GM11168 (cell line): ENCODE measurements around the gene TTLL1.
"Not testable (repeated sequence)": the region's sequence is repeated elsewhere in the genome, so short reads cannot be mapped to it uniquely, and the experiment has no call there.

Source experiments
- in situ Hi-C: fragments of 300-500 bp; cut with MboI; formaldehyde crosslinking; loops from one replicate; pipeline ENCODE4 v1.12.0; 2022; ENCODE audit warnings: low sequenced_read_pairs; ENCODE audit not compliant: unreplicated experiment

TTLL1 gene

DNA sequence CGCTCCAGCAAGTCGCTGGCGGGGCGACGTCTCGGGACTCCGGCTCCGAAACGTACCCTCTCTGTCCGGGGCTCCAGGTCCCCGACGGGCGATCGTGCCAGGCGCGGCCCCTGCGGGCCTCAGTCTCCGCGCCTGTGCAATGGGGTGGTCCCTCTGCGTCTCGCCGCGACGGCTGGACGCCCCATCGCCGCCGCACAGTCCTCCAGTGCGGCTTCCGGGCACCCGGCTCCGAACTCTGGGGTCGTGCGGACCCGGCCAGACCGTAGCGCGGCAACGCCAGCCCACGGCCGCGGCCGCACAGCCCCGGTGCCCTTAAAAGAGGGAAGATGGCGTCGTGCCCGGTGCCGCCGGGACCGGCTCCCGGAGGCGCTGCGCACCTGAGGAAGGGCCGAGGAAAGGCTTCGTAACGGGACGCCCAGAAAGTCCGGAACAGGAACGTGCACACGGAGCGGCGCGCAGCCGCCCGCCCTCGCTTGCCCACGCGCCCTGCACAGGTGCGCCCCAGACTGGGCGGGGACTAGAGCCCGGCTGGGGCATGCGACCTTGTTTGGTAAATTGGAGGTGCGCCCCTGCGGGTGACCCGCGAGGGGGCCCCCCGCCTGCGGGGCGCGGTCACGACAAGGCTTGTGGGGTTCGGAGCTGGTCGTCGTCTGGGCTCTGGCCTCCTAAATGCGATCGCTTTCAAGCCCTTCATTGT lies 21.9 kb upstream of the TTLL1 start:
- in situ Hi-C loops = no loop called here

DNA sequence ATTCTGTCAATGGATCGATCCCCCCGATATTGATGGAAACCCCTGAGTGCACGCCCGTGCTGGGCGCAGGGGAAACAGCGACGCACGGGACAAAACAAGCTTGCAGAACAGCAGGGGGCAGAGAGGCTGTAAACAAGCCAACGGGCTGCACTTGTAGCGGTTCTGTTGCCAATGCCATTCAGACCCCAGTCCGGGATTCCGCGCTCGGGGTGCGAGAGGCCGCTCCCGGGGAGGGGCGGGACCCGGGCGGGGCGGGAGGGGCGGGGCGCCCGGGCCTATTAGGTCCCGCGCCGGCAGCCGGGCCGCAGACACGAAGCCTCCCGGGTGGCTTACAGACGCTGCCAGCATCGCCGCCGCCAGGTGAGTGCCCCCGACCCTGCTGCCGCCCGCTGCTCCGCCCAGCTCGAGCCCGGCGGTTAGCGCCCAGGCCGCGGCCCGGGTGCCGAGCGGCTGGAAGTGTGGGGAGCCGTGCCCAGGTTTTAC lies 21.3 kb upstream of the TTLL1 start, which contains the start of gene BIK:
Gene BIK (plus strand): TSS at position 307 of the 483 bp plus-strand sequence. CDS start 13,273 bp downstream, outside the sequence.
- in situ Hi-C loops = no loop called here

DNA sequence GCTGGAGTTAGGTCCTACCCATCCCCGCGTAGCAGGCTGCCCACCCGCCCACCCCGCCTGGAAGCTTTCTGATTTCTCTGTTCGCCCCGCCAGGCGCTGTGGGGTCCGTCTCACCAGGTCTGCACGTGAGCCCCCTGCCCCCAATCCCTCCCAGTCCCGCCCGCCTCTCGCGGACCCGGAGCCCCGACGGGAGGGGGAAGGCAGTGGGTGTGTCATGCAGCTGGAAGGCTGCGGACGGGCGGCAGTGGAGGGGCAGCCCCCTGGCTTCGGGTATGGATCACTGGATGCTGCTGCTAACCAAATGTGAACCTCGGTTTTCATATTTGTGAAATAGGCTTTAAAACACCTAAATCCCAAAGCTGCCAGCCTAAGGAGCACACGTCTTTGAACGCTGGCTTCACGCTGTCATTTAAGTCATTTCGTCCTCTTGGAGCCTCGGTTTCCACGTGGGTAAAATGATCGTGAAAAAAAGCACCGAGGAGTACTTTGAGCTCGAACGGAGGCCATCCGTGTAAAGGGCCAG lies 20.8 kb upstream of the TTLL1 start:
- in situ Hi-C loops = no loop called here

DNA sequence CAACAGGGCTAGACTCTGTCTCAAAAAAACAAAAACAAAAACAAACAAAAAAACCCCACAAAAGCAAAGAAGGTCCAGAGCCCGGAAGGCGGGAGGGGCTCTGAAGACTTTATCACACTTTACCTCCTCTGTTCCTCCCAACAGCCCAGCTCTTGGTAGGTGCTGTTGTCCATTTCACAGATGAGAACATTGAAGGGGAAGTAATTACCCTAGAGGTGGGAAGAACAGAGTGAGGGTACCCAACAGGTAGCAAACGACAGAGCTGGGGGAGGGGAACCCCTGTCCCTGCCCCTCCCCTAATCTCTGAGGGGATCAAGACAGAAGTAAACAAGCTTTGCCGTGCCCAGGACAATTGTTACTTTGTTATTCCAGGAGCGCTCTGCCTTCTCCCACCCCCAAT lies 20.3 kb upstream of the TTLL1 start:
- in situ Hi-C loops = no loop called here

DNA sequence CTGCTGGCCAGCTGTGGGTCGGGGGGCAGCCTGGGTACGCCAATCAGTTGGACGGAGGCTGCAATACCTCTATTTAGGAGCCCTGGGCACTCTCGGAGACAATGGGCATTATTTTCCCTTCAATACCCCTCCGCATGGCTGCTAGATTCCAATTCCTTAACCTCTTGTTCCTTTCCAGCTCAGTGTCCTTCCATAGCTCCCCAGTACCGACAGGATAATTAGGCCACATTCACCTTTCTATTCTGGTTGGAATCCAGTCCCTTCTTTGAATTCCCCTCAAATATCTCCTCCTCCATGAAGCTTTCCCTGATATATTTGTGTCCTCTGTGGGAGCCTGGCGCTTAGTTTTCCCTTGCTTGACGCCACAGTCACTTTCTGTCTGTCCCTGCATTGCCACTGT lies 17.1 kb upstream of the TTLL1 start:
- in situ Hi-C loops = no loop called here

DNA sequence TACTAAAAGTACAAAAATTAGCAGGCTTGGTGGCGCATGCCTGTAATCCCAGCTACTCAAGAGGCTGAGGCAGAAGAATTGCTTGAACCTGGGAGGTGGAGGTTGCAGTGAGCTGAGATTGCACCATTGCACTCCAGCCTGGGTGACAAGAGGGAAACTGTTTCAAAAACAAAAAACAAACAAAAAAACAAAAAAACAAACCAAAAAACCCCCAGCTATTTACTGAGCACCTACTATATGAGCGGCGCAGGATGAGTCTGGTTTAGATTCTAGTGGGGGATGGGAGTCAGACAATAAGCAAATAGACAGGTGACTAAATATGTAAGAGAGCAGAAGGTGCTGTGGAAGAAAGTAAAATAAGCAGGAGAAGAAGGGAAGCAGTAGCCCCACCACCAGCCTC lies 15.8 kb upstream of the TTLL1 start:
- in situ Hi-C loops = not testable (repeated sequence)

DNA sequence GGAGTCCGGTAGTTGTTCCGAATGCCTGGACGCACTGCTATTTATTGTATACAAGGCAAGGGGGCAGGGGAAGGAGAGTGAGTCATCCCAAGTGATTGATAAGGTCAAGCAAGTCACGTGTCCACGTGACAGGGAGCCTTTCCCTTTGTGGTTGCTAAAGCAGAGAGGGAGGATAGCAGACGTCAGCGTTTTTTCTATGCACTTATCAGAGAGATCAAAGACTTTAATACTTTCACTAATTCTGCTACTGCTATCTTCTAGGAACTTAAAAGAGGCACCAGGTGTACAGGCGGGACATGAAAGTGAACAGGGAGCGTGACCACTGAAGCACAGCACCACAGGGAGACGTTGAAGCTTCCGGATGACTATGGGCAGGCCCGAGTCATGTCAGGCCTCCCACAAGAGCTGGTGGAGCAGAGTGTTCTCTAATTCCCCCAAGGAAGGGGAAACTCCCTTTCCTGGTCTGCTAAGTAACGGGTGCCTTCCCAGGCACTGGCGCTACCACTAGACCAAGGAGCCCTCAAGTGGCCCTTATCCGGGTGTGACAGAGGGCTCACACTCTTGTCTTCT lies 14.9 kb upstream of the TTLL1 start:
- in situ Hi-C loops = not testable (repeated sequence)

DNA sequence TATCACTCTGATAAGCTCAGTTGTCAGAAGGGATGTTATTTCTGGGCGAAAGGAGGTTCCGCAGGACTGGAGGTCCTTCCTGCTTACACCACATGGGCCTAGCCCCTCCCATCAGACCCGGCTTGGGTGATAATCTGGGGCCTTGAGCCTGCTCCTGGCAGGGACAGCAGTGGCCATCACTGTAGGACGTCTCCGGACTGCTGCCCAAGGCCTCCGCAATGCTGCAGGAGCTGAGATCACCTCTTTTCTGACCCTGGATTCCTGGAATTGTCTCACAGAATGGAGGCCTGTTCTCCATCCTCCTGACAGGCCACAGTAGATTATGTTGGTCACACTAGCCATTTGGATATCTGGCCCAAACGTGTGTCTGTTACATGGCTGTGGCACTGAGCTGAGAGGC lies 12.1 kb upstream of the TTLL1 start:
- in situ Hi-C loops = no loop called here

DNA sequence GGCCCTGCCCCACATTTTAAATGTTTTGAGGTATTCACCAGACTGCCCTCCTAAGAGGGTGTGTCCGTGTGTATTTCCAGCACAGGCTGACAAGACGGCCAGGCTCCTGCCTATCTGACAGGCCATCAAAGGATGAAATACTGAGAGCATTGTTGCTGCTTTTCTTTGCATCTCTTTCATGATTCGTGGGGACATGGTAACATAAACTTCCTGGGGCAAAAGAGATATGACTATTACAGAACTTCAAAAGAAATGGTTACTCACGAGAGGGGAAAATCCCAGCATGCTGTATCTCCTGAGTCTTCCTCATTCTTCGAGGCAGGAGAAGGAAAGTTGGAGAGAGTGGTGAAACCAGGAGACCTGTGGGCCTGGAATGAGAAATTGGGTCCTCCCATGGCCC lies 11.0 kb upstream of the TTLL1 start:
- in situ Hi-C loops = no loop called here

DNA sequence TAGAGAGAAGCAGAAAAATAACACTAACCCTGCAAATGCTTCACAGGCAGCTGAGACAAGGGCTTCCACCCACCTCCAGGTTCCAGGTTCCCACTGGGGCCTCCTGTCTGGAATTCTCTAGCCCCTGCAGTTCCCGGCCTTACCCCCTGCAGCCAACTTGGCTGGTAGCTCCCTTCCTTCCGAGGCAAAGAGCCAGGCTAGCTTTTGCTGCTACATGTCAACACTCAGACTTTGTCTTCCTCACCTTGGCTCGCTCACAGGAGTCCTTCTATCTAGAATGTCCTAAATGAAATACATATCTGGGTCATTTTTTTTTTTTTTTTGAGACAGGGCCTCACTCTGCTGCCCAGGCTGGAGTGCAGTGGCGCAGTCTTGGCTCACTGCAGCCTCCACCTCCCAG lies 9.9 kb upstream of the TTLL1 start:
- in situ Hi-C loops = no loop called here

DNA sequence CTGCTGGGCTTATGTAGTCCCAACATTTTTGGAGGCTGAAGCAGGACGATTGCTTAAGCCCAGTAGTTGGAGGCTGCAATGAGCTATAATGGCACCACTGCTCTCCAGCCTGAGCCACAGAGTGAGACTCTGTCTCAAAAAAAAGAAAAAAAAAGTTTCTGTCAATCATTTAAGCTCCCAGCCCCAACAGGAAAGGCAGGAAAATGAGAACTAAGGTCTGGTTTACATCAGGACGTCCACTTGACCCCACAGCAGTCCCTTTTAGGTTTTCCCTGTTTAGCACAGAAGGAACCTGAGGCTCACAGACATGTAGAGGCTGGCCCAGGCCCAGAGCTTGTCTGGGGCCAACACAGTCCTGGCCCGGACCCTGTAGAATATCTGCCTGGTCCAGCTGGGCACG lies 9.2 kb upstream of the TTLL1 start:
- in situ Hi-C loops = no loop called here

DNA sequence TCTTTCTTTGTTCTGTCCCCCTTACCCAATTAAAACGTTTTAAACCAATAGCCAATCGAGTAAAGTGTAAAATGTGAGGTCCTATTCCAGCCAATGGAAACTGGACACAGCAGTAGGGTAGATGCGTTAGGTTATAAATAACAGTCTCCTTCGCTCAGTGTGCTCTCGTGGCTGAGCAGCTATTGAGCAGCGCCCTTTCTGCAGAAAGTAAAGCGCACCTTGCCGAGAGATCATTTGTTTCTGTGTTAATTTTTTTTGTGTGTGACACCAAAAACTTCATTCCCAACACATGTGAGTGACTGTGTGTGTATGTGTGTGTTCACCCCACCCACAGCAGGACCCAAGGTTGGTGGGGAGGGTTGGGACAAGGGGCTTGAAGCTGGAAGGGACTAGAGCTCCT lies 7.2 kb upstream of the TTLL1 start:
- in situ Hi-C loops = no loop called here

DNA sequence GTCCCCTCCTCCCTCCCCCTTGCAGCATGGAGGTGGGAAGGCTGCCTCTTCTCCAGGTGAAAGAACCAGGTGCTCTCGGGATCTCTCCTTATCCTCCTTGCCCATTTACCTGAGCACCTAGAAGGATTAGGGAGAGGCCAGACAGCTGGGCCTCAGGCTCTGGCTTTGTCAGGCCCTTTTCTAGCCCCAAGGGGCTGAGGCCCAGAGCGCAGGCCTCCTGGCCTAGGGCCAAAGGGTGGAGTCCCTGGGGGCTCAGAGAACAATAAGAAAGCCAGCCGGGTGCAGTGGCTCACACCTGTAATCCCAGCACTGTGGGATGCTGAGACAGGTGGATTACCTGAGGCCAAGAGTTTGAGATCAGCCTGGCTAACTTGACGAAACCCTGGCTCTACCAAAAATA lies 5.4 kb upstream of the TTLL1 start:
- in situ Hi-C loops = no loop called here

DNA sequence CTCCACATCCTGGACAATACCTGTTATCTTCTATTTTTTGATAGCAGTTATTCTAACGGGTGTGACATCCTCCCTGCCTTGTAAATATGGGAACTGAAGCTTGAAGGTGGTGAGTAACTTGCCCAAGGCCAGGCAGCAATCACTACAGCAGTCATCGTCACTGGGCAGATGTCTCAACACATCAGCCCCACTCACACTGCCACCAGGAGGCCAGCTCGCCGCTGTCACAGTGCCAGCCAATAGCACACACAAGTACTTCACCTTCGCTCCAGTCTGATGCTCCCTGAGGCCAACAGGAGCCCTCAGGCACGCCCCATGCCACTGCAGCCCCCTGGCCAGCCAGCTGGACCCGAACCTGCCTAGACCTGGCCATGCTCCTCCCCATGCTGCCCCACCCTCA lies 4.9 kb upstream of the TTLL1 start:
- in situ Hi-C loops = no loop called here

DNA sequence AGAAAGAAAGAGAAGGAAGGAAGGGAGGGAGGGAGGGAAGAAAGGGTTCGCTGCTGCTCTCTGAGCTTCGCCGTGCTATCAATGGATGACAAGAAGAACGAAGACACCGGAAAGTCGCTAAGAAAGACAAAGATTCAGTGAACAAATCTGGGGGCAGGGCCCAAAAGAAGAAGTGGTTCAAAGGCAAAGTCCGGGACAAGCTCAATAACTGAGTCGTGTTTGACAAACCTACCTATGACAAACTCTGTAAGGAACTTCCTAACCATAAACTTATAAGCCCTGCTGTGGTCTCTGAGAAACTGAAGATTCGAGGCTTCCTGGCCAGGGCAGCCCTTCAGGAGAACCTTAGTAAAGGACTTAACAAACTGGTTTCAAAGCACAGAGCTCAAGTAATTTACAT lies 2.9 kb upstream of the TTLL1 start:
- in situ Hi-C loops = no loop called here

DNA sequence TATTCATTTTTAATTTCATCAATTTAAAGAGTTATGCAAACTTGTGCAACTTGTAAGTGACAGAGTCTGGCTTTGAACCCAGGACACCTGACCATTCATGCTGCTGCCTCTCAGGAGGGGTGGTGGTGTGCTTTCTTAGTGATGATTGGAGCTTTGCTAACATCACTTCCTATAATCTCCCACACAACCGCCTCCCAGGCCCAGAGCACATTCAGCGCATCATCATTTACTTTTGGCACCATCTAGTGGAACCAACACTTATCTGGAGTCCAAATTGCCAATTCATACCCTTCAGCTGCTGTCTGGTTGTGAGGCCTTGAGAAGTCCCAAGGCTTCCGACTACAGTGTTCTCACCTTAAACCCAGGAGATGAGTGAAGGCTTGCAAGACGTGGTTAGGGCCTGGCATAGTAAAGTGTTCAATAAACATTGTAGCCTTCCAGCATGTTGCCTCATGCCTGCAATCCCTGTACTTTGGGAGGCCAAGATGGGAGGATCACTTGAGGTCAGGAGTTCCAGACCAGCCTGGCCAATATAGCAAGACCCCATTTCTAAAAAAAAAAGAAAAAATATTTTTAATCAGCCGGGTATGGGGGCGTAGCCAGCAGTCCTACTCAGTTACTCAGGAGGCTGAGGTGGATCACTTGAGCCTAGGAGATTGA lies 1.1 kb upstream of the TTLL1 start:
- in situ Hi-C loops = no loop called here

DNA sequence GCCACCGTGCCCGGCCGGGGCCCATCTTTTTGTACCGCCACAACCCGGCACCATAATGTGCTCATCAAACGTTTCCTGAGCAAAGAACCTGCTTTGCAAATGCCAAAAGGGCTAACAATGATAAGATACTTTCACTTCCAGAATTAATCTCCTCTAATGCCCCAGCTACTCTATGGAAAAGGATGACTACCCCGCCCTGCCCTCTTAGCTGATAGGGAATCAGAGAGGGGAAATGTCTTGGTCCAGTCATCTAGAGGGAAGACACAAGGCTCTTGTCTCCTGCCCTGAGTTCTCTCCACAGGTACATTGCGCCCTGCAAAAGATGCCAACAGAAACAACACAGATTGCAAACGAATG lies 586 bp downstream of the TTLL1 start:
- in situ Hi-C loops = no loop called here

DNA sequence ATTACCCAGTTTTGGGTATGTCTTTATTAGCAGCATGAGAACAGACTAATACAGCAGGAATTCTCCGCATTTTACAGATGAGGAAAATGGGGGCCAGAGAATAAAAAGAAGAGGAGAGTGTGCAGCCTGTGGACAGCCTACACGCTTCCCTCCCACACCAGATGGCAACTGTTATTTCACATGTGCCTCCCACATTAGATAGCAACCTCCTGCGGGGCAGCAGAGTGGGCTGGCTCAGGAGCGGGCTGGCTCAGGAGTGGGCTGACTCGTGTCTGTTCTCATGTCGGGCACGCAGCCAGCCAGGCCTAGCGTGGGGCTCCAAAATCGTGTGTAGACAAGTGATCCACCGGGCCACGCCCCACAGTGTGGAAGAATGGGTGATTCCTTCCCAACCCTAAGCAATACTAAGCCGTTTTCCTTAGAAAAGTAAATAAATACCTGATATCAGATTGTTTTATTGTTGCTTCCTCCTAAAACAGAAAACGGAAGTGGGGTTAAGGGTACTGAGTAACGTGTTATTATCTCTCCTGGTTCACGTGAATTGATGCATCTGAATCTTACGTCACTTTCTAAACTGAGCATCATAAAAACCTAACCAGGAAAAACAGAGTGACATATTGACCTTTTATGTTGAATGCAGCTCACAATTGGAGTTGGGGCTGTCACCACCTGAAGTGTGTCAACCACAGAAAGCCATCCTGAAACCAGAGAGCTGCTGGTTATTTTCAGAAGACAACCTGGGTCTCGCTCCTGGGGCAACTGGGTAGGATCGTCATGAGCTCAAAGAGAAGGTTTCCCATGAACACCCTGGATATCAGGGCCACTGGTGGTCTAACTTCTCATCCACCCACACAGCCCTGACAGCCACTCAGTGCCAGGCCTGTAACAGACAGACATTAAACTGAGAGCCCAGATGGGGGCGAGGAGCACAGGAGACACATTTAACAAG lies 3.3 kb downstream of the TTLL1 start:
- in situ Hi-C loops = no loop called here

DNA sequence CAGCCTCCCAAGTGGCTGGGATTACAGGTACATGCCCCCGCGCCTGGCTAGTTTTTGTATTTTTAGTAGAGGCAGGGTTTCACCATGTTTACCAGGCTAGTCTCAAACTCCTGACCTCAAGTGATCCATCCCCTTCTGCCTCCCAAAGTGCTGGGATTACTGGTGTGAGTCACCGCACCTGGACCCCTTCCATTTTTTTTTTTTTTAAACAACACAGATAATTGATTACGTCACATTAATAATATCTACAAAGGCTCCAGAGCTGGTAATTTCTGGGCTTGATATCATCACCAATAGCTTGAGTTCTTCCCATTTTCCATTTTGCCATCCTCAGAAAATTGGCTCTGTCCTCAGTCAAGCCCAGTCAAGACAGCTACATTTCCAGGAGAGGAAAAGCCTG lies 7.2 kb downstream of the TTLL1 start:
- in situ Hi-C loops = no loop called here

DNA sequence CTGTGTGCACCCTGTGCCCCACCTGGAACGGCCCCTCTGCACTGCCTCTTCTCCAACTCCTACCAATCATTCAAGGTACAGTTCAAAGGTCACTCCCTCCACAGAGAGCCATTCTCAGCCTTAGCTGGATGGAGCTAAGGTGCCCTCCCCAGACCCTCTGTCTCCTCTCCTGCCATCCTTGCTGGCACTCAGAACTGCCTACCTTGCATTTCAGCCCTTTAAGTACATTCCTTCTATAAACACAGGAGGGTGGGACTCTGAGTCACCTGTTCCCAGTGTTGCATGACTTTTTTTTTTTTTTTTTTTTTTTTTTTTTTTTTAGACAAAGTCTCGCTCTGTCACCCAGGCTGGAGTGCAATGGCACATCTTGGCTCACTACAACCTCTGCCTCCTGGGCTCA lies 8.6 kb downstream of the TTLL1 start:
- in situ Hi-C loops = no loop called here
